Stimulated activated CD8-positive, alpha-beta memory T cell treated with anti-CD3 and anti-CD28 coated beads, Interleukin-7, amount 100 ng/mL, for 4 hours (primary cell): ENCODE measurements around the gene SPAG16.
"Not testable (repeated sequence)": the region's sequence is repeated elsewhere in the genome, so short reads cannot be mapped to it uniquely, and the experiment has no call there.

Source experiments
- DNase-seq, 2 donors: peaks; one replicate each; pipeline ENCODE4 v3.0.0-alpha.2; 2020; ENCODE audit warnings: low read depth in 2 of 2

Gene SPAG16

GRCh38 chr2:213545481-213545880, 261.2 kb downstream of the SPAG16 start:
- no peak for DNase-seq

GRCh38 chr2:213545964-213546475, 261.8 kb downstream of the SPAG16 start:
- DNase-seq, result no peak

DNA sequence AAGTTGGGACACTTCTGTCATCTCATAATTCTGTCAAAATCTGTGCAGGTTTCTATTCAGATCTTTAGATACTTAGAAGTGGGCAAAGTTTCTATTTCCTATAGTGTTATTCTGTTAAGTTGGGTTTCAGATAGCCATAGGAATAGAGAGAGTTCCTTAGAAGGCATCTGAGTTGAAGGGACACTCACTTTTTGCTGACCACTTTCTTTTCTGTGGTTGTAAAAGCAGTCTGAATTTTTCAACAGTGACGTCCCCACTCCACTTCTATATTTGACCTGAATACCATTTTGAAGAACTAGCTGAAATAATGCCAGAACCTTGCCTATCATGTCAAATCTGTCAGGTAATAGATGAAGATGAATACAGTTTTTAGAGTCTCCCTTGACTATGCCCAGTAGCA, 267.3 kb downstream of the SPAG16 start:
- DNase-seq, result no peak

GRCh38 chr2:213559053-213559452, 274.8 kb downstream of the SPAG16 start:
- DNase-seq, result no peak

DNA sequence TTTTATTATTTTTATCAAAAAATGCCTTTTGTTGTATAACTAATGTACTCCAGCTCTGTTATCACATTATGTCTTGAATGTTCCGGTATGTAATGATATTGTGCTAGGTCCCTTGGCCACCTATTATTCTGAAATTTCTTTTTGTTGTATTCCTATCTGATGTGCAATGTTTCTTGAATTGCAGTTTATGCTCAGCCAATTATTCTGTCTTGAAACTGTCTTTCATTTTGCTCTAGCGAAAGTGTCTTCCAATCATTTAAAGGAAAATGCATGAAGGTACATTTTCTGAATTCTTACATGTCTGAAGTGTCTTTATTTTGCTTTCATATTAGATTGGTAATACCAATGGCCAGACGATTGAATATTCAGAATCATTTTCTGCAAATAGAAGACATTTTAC, 277.5 kb downstream of the SPAG16 start:
- DNase-seq, result no peak

- DNase-seq, result no peak
These were observed 278.4 kb downstream of the SPAG16 start for GRCh38 chr2:213562539-213563180.

GRCh38 chr2:213566846-213567245, 282.6 kb downstream of the SPAG16 start:
- DNase-seq, result no peak

DNA sequence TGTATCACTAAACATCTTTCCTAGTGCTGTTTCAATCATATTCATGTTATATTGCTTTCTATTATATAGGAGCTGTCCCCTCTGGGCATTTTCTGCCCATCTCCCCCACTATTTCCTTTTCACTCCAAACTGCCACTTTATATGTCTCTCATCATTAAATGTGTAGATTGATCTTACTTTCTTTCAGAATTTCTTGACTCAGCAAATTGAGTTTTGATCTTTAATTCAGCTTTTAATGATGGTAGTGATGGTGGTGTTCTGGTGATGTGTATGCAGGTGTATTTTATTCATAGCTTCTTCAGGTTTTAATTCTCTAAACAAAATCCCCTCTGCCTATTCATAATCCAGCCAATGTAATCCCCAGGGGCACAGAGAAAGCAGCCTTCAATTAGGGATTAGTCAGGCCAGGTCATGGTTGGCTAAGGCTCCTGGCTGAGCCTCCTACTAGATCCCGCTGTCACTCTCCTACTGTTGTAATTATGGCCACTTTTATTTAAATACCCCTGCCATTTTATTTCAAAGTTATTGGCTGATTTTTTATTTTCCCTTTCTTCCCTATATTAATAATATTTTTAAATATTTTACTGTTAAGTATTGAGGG, 325.4 kb downstream of the SPAG16 start:
- no peak for DNase-seq

DNA sequence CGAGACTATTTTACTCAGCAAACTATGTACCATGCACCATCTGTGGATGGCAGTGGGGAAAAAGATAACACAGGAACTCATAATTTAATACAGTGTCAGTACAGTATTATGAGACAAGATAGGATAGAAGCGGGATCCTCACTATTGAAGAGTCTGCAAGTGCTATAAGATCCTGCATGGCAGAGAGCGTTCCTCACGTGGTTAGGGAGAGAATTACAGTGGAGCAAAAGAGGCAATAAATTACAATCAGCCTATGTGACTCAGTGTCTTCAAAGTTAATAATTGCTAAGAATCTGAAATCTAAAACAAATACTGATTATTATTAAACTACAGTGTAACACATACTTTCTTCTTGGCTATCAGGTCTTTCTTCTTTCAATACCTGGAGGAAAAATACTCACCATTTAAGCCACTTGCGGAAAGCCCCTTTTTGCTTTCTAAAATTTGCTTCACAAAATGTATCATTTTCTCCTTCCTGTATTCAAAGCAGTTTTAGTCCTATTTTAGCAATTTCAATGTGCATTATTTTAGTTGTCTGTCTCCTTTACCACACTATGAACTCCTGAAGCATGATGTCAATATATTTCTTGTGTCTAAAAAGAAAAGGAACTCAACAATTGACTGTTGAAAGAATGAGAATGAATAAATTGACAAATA, 342.9 kb downstream of the SPAG16 start:
- no peak for DNase-seq

DNA sequence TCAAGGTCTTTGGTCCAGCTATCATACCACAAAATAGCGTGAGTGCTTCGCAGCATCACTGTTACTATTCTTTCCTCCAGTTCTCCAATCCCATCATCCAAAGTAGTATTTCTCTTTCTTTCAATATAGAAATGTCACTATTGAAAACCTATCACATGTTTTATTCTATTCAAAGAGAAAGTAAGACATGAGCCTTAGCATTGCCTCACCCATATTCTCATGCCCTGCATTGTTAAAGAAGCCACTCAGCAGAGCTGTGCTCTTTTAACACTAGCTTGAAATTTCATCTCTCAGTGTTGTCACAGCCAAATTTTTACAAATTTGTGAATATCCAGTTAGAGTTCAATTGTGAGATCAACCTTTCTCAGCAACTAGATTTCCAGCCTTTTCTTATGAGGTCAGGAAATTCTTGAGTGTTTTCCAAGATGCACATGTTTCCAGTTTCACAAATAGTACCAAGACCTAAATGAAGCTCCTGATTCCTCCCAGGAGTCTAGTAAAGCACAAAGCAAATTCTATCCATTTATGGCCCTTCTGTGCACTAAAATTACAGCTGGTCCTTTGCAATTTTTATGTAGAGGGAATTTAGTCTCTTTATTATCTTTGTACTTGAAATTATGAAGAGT, 343.7 kb downstream of the SPAG16 start:
- DNase-seq, result no peak

DNA sequence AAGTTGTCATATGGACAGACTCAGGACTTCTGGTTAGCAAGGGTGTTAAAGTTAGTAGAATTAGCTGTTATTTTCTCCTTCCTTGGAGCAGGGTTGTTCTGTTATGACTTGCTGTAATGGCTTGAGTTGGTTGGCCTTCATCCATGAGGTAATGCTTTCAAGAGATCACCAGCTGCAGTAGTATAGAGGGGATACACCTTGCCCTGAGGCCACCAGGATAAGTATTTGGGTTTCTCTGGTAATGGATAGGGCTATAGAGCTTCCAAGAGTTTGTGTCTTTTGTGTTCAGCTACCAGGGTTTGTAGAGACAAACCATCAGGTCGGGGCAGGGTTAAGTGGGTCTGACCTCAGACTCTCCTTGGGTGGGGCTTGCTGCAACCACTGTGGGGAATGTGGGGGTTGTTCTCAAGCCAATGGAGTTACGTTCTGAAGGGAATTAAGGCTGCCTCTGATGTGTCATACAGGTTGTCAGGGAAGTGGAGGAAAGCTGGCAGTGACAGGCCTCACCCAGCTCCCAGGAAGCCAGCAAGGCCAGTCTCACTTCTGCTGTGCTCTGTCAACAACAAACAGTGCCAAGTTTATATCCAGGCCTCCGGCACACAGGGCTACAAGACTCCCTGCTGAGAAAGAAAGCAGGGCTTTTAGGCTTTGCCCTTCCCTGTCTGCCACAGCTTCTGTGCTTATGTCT, 356.6 kb downstream of the SPAG16 start:
- DNase-seq, result no peak

- no peak for DNase-seq
These were observed 360.7 kb downstream of the SPAG16 start for GRCh38 chr2:213644926-213645325.

DNA sequence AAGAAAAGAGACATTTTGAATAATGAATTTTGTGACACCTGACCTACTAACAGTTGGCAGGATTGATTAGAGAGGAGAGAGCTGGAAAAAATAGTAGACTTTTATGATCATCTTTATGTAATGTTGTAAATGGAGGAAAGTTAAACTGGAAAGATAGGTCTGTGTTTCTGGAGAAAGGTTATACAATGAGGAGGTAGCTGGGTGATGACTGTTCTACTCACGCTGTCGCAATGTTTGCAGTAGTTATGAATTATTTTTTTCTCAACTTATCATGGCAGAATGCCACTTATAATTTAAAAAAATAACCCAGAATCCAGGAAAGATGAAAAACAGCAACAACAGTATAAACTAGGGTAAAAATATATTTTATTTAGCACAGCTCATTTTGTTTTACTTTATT, 364.9 kb downstream of the SPAG16 start:
- DNase-seq, result no peak

DNA sequence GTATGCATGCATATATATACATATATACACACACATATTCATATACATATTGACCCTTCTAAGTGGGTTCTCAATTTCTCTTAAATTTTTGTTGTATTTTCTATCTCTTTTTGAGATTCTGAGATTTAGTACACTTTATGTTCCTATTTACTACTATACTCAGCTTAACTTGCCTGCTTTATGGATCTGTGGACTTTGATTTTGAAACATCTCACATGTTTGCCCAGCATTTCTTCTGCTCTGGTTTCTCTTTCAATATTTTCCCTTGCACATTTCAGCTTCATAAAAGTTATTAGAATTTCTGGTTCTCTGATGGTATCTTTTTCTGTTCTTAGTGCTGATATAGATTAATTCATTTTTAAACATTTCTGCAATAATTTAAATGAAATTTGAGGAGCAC, 380.6 kb downstream of the SPAG16 start:
- no peak for DNase-seq

DNA sequence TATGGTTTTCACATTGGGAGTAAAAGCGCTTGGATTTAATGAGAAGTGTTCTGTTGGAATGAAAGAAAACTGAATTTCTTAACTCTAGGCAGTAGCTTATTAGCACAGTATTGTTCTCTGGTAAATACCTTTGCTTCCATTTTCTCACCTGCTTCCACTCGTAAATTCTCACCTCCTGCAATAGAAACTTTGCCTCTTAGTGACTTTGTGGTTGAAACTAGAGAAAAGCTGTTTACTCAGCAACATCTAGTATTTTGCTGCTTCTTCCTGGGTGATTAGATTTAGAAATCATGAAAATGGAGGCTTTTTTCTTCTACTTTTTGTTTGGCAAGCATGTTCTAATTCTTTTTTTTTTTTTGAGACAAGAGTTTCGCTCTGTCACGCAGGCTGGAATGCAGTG, 385.4 kb downstream of the SPAG16 start:
- no peak for DNase-seq

DNA sequence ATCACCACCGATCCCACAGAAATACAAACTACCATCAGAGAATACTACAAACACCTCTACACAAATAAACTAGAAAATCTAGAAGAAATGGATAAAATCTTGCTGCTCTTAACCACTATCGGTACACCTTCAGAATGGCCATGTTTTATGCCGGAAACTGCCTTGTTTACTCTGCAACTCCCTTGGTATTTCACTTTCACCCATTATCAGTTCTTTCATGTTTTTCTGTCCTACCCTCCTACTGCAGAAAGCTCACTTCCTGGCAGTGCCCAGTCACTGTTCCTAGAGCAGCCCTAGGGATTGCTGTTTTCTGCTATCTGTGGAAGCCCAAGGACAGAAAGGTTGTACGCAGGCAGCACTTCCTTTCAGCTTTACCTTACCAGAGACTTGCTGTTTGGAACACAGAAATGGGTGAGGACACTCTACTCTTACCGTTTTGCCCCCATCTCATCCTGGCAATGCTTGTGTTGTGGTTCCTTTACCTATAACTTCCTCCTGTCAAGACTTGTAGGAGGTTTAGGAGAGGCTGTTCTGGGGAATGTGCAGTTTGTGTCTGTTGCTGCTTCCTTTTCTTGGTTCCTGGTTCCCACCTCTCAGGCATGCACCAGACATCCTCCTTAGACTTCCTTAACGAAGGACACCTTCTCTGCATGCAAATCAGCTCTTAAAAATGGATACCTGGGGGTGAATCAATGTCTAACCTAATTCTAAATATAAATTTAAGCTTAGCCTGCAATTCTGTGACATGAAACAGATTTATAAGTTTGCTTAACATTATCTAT, 394.4 kb downstream of the SPAG16 start:
- no peak for DNase-seq

DNA sequence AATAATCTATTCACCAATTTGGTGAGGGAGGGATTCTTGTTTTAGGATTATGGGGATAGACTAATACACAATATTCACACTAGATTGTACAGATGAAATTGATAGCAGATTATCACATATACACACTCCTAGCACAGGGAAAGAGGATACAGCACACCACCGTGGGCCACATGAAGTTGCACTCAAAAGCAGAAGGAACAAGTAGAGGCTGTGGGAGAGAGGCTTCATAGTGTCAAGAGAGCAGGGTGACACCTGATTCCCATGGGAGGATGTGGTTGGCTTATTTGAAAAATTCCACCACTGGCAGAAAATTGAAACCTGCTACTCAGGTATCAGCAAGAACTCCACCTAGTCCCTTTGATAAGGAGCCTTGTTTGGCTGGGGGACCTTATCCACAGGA, 395.6 kb downstream of the SPAG16 start:
- no peak for DNase-seq

GRCh38 chr2:213682276-213682675, 398.0 kb downstream of the SPAG16 start:
- no peak for DNase-seq

GRCh38 chr2:213688133-213688532, 403.9 kb downstream of the SPAG16 start:
- no peak for DNase-seq

- not testable (repeated sequence) for DNase-seq
These were observed 404.6 kb downstream of the SPAG16 start for GRCh38 chr2:213688825-213689224.

DNA sequence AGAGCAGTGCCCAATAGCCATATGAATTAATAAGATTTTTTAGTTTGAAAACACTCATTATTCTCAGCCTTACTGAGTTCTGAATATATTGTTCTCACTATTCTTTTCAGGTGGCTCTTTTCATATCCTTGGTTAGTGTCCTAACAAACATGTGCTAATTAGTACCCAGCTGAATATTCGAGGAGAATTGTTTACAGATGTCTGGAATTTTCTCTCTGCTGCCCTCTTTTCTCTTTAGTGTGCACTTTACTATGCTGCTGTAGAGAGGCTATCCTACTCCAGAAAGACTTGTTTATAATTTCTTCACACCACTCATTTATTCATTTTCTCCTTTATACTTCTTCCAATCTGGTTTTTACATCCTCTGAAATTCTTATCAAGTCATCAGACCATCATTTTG, 405.3 kb downstream of the SPAG16 start:
- no peak for DNase-seq
